Activated gamma-delta T cell (primary cell): ENCODE results near the gene PAMR1.

ENCODE experiments used
- DNase-seq: peaks from one replicate; lab custom pipeline; 2025; lab: John Stamatoyannopoulos, UW

PAMR1 gene

DNA sequence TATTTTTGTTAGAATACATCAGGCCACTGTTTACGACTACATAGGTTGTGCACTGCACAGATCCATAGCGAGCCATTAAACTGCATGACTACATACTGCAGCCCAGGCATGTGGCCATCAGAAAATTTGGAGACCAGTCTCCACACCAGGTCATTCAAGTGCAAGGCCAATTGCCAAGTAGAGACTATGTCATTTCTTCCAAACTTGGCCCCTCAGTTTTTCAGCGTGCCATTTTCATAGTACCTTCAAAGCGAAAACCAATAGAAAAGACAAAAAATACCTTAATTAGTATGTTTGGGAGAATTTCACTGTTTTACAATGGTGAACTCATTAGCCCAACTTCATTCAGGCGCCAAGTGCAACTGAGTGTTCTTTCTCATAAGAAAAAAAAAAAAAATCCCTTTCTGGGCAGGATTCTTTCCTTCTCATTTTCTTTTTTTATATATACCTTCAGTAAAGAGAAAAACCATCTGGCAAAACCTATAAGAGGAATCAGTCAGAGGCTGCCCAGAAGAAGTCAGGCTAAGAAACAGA lies 30.4 kb downstream of the PAMR1 start:
- DNase-seq = no peak

DNA sequence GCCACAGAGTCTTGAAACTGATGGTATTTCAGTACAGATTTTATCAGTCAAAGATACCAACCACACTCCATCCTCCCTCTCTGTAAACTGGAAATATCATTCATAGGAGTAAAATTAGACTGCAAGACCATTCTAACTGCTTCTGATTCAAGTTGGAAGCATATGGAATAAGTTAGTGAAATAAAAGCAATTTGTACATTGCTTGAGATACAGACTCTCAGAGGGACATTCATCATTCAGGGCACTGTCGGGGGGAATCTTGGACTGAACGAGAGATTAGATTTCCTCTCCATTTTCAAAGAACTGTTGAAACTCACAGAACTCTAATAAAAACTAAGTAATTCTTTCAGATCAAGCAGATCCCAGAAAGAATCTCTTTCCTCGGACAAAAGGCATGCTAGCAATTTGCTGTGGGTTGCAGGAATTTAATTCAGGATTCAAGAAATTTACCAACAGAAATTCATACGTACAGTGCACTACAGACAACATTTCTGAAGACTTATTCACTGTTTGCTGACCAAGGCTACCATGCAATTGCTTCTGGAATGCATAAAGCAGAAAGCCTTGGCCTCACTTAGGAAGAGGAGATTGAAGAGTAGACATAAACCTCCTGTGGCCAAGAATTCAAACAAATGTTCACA lies 34.1 kb downstream of the PAMR1 start:
- DNase-seq = no peak

DNA sequence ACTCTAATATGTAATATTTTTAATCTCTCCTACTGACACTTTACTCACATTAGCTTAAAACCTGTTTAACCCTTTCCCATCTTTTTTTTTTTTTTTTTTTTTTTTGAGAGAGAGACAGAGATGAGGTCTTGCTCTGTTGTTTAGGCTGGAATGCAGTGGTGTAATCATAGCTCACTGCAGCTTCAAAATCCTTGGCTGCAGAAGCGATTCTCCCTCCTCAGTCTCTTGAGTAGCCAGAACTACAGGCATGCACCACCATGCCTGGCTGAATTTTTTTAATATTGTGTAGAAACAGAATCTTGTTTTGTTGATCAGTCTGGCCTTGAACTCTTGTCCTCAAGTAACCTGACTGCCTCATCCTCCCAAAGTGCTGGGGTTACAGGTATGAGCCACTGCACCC lies 37.3 kb downstream of the PAMR1 start:
- no peak for DNase-seq

DNA sequence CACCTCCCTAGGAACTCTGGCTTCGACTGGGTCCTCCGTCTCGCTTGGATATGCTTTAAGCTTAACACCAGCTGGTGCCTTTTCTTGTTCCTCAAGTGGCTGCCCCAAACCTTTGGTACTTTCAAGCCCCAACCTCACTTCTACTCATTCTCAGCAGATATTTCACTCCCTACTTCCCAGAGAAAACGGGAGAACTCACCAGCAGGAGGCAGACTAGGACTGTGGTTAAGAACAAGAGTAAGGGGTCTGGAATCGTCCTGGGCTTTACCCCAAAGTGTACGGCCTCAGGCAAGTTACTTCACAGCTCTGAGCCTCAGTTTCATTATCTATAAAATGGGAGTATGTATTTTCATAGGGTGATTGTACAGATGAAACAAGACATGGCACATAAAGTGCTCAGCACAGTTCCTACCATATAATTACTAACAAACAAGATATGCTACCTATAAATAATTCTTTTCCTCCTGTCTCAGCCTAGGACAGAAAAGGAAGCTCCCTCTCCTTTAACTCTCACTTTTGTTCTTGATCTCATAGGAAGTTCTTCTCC lies 37.8 kb downstream of the PAMR1 start:
- no peak for DNase-seq

DNA sequence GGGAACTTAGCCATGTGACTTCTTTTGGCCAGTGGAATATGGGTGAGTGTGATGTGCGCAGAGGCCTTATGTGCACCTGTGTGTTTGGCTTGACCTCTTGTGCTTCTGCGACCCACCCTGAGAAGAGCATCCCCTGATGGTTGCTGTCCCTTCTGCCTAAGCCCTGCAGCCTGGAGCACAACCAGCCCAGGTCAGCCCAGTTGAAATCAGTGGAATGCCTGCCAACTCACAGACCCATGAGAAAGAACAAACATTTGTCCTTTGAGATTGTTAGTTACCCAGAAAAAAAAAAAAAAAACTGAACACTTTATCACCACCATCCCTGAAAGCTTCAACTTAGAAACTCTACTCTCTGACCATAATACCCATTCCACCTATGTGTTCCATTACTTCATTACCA lies 38.5 kb downstream of the PAMR1 start:
- no peak for DNase-seq

DNA sequence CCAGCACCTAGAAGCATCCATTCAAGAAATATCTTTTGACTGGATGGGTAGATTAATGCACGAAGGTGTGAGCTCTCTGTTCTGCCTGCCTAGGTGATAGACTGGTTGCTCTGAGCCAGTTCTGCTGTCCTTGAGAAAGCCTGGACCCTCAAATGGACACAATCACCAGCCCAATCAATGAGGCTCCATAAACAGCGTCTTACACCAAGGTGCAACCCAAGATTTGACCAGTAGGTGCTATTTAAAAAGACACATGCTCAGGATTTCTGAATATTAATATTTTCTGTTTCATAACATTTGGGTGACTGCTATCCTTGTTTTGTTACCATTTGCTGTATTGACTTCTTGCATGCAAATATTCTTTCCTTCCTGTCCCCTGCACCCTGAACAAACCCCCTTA lies 39.0 kb downstream of the PAMR1 start:
- DNase-seq = no peak

DNA sequence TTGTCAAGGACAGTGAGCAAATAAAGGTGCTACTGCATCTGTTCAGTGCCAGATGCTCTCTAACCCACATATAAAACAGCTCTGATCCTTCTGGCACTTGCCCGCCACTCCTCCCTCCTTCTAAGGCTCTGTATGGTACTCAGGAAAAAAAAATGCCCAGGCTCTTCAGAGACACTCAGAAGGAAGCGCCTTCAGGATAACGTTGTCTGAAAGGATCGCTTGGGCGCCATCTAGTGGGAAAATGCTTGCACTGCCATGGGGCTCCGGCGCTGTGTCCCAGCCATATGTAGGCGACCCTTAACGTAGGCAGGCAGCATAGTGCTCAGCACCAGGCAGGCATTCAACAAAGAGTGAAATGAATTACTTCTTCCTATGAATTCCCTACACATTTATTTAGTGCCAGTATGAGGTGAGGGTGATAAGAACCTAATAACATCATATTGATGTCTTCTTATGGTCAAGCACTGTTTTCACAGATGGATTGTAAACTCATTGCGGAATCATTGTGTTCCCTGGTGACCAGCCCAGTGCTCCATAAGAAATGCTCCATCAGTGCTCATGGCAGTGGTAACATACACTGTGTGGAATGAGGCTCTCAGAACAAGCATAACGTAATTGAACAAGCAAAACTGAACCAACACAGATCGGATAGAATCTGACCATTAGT lies 39.6 kb downstream of the PAMR1 start:
- DNase-seq = no peak

DNA sequence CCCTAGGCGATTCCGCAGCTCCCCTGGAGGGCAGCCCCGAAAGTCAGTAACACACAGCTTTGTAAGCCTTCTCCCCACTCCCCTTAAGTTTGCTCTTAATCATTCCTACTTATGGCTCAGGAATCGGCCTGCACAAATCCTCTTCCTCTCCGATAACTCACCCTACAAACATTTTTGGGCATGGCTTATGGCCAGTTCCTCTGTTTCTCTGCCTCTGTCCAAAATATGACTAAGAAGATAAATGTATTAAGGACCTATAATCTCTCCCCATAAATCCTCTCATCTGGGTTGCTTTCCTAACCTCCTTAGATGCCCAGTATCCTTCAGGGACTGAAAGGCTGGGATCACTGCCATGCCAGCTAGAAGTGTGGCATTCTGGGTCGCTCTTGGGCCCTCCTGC lies 41.0 kb downstream of the PAMR1 start:
- no peak for DNase-seq

DNA sequence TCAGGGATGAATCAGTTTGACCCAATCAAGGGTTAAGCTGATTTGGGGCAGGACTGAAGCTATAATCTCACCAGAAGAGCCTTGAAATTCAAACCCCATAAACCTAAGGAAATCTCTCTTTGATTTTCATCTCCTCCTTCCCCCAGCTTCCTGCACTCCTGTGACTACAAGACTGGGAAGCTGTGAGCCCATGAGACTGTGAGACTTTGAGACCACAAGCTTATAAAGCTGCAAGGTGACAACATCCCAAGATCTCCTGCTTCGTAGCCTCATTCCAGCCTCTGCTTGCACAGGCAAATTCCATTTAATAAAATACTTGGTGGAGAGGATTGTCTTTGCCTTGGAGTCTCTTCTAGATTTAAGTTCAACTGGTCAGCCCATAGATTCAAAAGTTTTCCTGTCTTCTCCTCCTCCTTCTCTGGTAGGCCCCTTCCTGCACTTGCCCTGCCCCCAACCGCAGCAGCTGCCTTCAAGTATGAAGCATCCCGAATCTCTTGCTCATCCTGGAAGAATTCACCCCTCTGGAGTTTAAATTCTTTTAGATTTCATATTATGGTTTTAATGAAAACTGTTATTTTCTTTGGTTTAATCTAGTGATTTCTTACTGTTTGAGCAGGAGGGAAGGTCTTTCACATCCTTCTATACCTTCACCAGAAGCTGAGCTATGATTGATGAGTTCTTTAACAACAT lies 42.1 kb downstream of the PAMR1 start:
- no peak for DNase-seq

DNA sequence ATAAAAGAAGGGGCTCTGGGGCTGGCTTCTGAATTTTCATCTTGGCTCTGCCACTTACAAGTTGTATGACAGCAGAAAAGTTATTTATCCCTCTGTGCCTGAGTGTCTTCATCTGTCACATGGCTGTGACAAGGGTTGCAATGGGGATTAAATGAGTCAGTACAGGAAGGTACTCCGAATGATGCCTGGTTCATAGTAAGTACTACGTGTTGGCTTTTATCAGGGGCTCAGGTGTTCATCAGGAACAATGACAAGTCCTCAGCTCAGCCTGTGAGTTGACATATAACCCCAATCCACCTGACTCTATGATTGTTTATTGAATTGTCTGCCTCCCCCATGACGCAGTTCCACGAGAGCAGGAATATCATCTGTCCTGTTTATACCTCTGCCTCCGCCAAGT lies 45.7 kb downstream of the PAMR1 start:
- no peak for DNase-seq

DNA sequence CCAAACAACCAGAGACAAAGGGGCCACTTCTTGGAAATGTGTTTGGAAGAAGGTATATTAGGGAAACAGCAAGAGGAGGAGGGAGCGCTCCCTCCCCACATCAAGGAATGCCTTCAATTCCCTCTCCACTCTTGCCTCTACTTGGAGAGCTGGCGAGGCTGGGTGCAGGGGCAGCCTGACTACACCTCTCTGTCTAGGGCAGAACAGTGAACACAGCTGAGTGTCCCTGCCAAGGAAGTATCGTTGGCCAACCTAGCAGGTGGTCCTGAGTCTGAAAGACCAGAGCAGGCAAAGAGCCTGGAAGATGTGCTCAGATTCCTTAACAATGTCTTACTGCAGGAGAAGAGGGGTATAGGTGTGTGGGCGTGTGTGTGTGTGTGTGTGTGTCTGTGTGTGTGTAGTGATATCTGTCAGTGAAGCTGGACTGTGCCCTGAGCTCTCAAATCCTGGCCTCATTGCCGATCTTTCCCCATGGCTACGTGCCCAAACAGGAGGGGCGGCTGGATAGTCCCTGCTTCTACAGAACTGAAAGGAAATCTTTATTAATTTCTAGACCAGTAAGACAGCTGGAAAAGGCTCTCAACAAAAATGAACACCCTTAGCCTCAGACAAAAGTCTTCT lies 46.8 kb downstream of the PAMR1 start:
- no peak for DNase-seq

DNA sequence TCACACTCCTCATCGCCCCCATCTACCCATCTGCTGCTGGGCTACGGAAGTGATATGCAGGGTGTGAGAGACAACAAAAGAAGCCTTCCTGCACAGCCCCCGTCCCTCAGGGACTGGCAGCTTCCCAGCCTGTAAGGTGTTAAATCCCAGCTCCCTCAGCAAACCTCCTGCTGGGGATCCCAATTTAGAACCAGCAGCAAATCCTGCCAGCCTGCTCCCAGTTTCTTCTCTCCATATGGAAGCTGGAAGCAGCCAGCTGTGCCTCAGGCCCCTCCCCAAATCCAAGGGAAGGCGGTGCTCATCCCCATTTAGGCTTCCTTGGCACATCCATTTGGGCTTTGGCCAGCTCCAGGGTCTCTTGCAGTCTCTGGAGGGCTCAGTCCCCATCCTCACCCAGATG lies 47.5 kb downstream of the PAMR1 start:
- DNase-seq = no peak

DNA sequence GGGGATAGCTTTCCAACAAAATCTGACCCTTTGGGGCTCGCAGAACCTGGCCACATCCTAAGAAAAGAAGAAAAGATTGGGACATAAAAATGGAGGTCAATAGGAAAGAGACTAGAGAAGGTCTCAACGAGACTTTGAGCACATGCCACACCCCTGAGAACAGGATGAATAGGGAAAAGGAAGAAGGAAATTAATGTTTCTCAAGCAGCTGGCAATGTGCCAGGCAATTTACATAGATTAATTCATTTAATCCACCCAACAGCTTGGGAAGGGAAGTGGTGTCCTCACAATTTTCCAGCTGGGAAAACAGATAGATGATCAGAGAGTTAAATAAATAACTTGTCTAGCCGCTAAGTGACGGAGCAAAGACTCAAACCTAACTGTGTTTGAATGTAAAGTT lies 50.7 kb downstream of the PAMR1 start:
- no peak for DNase-seq

DNA sequence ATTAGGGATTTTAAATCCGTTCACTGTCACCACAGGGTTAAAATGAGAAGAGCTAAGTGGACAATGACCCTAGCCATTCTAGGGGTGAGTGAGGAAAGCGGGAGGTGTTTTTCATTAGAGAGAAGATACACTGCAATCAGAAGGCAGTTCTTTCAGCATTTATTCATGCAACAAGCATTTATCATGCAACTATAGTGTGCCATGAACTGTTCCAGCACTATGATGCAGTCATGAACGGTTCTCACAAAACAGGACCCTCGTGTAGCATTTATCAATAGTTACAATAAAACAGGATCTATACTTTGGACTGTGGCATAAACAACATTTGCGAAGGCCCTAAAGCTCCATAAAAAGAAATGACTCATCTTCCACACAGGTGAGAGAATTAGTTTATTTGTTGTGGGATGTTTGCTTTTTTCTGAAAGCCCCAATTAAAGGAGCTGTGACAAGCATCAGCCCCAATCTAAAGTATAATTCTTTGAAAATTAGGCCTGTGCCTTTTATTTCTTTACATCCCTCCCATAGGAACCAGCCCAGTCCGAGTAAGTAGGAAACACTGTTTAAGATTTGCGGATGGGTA lies 51.5 kb downstream of the PAMR1 start:
- DNase-seq = no peak

DNA sequence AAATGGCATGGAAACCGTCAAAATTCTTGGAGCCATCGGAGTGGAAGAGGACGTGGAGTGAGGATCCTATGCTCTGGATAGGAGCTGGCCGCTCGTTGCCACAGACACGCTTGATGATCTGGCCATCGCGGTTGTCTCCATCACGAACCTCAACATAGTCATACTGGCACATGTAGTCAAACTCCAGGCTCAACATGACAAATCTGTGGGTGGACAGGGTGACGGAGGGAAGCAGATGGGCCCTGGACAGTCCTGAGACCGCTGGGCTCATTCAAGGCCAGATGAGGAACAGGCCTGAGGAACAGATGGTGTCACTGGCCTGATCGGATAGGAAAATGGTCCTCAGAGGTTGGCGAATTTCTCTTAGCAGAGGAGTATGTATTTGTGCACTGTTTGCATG lies 54.8 kb downstream of the PAMR1 start:
- DNase-seq = no peak

DNA sequence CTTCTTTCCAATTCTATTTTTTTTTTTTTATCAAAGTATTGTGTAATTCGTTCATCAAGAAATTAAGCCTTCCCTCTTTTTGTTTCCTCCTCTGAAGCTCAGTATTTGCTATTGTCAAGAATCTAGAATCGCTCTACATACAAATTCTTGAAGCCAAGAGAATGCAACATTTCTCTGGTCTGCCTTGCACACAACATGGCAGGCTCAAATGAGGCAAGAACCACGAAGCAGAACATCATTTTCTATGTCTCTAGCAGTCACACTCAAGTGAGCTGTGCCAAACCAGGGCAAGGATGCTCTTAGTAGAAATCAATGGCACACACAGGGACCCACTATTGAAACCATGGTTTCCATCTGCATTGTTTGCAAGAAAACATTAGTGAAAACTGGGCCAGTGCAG lies 59.4 kb downstream of the PAMR1 start:
- DNase-seq = no peak

DNA sequence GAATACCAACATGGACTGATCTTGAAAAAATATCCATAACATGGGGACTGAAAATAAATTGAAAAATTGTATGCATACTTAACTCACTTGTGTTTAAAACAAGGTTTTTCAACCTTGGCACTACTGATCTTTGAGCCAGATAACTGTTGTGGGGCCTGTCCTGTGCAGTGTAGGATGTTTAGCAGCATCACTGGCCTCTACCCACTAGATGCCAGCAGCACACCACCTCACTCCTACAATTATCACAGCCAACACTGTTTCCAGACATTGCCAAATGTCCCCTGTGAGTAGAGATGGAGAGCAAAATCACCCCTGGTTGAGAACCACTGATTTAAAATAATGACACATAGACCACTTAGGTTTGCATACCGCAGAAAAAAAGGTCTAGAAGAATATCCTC lies 61.1 kb downstream of the PAMR1 start:
- DNase-seq = no peak

DNA sequence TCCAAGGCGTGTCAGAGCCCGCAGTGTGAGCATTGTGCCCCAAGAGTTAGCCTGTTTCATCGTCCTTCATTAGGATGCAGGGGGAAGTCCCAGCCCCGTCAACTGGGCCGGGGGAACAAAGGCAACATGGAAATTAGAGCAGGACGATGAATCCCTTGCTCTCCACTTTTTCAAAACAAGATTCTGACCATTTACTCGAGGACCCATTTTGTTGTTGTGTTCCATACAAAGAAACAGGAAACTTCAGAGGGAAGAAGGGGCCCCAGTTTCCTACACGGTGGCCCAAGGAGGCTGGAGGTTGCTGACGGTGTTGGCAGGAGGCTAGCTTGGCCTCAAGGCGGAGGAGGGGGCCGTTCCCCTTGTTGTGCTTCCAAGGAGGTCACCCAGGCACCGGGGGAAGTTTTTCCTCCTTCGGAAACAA lies 62.1 kb downstream of the PAMR1 start:
- DNase-seq = no peak

DNA sequence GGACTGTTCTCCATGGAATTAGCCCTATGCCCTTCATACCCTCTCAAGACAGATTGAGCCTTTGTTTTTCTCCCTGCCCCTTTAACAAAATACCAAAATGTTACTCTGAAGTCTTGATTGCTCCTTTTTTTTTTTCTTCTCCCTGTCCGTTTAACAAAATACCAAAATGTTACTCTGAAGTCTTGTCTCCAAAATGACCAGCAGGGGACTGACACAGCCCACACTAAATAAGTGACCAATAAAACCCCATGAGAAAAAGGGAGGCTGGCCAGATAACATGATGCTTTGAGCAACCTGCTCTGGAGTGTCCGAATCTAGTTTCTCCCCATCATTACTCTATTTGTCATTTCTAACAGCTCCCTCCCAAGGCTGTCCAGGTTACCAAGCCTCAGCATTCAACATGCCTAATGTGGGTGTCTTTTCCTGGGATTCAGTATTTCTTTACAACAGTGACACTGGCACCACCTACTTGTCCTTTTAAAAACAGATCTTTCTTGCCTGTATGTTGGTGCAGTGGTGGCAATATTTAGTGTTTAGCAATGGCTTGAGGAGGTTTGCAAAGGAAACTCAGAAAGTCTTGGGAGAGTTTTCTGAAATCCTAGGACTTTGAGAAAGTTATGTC lies 63.4 kb downstream of the PAMR1 start:
- DNase-seq = no peak

DNA sequence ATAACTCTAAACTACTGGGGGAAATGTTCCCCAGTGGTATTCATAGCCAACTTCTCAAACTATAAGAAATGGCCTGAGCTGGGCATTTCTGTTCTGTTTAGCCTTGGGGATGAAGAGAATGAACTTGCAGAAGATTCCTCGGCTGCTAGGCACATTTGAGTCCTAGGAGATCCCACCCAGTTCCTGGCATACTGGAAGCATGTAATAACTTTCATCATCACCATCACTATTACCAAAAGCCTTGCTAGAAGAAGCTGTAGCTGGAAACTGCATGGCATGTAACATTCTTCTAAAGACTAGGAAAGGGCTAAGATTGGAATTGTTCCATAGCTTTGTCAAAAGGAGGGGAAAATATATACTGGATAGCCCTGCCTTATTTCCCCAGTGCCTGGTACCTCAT lies 65.9 kb downstream of the PAMR1 start:
- no peak for DNase-seq

DNA sequence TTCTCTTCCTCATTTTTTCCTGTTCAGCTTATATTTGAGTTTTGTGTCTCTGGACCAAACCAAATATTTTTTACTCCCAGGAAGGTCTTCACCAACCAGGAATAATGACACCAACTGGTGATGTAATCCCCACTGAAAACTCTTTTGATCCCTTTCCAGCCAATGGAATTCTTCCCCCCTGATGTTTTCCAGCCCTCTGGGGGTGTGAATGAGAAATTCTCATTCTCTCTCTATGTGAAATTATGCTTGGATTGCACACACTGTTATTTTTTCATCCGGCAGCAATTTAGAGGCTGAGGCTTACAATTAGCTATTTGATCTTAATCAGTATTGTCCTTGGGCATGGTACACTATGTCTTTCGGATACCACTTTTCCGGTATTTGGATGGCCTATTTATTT lies 66.6 kb downstream of the PAMR1 start:
- DNase-seq = no peak

DNA sequence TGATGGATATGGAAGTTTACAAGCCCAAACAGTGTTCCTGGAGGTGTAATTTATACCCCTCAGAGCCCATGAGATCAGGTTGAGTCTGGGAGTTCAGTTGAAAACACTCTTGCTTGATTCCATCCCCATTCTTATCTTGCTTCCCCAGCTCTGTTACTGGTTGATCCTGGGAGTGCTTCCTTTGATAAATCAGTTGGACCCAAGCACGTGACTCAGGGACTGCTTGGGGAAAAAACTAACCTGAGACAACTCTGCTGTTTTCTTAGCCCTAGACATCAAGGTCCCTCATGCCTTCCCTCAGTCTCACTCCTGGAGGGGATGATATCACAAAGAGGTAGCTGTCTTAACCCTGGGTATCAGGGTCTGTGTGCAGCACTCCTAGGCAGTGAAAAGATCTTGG lies 71.1 kb downstream of the PAMR1 start:
- no peak for DNase-seq
